DMS53 treated with DMSO at 0.1 percent for 48 hours (cell line): ENCODE measurements around the gene SYT17.

Experiments used
- DNase-seq: peaks from one replicate; lab custom pipeline; 2025; ENCODE audit not compliant: unreplicated experiment; lab: John Stamatoyannopoulos, UW

The SYT17 gene

DNA sequence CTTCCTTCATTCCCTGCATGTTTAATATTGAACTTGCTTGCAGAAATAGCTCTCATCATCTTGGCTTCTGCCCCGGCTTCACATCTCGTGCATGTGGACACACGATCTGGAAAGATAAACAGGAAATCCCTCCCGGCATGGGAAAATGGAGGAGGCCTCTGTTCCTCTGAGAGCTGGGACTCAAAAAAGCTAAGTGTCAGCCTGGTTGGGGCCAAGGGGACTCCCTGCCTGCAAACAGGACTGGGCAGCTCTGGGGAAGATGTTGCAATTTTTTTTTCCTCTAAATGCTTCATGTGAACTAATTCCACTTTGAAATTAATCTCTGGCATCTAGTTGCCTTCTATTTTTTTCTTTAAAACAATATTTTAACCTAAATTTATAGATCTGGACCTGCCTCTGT lies 29.4 kb upstream of the SYT17 start:
- DNase-seq = peak; percentile 62

- no peak for DNase-seq
Observed at GRCh38 chr16:19139436-19140091, 28.5 kb upstream of the SYT17 start.

DNA sequence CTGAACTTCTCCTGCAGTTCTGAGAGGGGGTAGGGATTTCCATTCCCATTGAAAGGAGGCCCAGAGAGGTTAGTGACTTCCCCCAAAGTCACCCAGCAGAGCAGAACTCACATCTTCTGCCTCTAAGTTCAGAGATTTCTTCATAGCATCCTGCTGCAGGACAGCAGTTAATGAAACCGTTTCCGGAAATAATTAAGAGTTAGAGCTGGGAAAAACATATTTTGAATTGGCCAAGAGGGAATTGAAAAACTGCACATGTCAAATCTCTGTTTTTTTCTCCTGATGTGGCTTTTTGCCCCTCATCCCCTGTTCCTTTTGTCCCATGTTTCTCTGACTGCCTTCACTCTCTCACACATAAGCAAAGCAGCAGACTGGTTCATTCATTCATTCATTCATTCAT lies 27.6 kb upstream of the SYT17 start:
- DNase-seq = no peak

GRCh38 chr16:19142939-19143598 lies 25.0 kb upstream of the SYT17 start:
- DNase-seq = no peak

GRCh38 chr16:19143599-19143956 lies 24.5 kb upstream of the SYT17 start:
- DNase-seq = no peak

- DNase-seq = no peak
Observed at GRCh38 chr16:19145010-19145409, 23.0 kb upstream of the SYT17 start.

GRCh38 chr16:19147126-19147525 lies 20.9 kb upstream of the SYT17 start:
- no peak for DNase-seq

- DNase-seq = no peak
Observed at GRCh38 chr16:19147627-19148026, 20.4 kb upstream of the SYT17 start.

GRCh38 chr16:19148189-19148588 lies 19.9 kb upstream of the SYT17 start:
- no peak for DNase-seq

- no peak for DNase-seq
Observed at GRCh38 chr16:19151310-19151709, 16.7 kb upstream of the SYT17 start.

- no peak for DNase-seq
Observed at GRCh38 chr16:19152042-19152441, 16.0 kb upstream of the SYT17 start.

- peak; percentile 4 for DNase-seq
Observed at GRCh38 chr16:19153876-19154275, 14.2 kb upstream of the SYT17 start.

DNA sequence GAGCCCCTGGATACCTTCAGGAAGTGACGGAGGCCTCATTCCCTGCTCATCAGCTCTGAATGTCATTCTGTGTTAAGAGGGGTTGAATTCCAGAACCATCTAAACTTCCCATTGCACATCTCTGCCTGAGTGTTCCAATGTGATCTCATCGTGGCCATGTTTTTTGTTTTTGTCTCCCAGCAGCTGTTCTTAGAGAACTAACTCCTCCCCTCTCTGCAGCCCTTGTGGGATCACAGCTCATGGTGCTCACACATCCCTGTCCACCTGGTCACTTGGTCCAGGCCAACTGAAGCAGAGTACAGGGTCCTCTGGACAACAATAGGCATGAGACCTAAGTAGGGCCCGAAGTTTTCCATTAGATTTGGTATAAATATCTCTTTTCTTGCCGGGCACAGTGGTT lies 6.0 kb upstream of the SYT17 start:
- no peak for DNase-seq

GRCh38 chr16:19163215-19163614 lies 4.8 kb upstream of the SYT17 start:
- DNase-seq = no peak

DNA sequence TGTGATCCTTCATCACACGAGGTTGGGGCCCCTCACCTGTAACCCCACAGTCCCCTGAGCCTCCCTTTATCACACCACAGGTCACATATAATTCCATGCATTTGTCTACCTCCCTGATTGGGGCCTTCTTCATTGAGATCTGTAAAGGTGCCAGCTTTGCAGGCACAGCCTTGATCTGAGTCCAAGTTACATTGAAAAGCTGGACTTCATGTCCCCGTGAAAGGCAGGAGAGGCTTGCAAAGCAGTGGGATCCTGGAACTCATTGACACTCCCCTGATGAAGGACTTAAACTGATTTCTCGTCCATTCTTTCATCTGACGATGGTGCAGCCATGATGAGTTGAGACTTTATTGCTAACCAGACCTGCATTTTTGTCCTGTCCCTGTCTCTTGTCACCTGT lies 3.8 kb upstream of the SYT17 start:
- no peak for DNase-seq

- DNase-seq = no peak
Observed at GRCh38 chr16:19165101-19165500, 2.9 kb upstream of the SYT17 start.

GRCh38 chr16:19166500-19166899 lies 1.5 kb upstream of the SYT17 start:
- peak; percentile 2 for DNase-seq

- peak; percentile 30 for DNase-seq
Observed at GRCh38 chr16:19168371-19169081, 486 bp downstream of the SYT17 start.

DNA sequence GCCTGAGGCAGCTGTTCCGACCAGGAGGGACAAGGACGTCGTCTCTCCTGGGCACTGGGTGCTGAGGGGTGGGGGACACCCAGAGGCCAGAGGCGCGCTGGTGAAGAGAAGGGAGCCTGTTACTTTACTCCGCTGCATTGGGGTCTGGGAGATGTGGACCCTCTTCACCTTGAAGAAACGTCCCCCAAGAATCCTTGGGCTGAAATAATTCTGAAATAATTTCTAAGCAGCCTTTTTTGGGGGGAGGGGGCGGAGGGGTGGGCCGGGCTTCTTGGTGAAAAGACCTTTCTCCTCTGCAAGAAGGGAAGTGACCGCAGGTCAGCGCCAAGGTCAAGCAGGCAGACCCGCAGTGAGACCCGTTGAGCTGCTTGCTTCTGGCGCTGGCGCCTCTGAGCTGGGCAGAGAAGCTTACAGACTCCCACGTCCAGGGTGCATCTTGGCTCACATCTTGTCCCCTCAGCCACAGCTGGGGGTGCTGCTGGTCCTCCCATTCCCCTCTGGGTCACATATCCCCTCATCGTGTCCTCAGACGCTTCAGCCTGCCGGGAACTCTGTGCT lies 1.1 kb downstream of the SYT17 start:
- DNase-seq = no peak

- no peak for DNase-seq
Observed at GRCh38 chr16:19170043-19170655, 2.1 kb downstream of the SYT17 start.

GRCh38 chr16:19172098-19172780 lies 4.2 kb downstream of the SYT17 start:
- DNase-seq = no peak
